ENCODE results near the gene MCM10.

DNA sequence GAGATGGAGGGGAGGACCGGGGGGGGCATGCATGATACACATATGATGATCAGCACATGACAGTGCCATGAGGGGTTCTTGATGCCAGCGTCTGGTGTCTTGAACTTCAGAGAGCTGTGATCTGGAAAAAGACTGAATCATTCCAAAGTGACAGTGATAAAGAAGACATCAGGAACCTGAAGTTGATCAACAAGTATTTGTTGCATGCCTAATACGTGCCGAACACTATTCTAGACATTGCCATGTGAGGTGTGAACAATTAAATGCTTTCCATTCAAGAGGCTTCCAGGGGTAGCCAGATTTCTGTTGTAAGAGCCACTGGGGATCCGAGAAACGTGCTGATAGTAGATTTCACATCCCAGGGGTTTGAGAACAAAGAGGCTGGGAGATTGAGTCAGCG is 6.2 kb downstream of the MCM10 start:
- TF ChIP-seq SUZ12 (IDR thresholded peaks at IDR 0.05; ENCODE audit: extremely low read depth, insufficient read depth, insufficient read length), result no peak
- no peak for TF ChIP-seq ZNF274 (IDR thresholded peaks at IDR 0.05; ENCODE audit: low read depth, low read length)
